ENCODE measurements around the gene TCF7L2. TPM values are rescaled to one million over a fixed set of nuclear protein-coding genes. Genes with fewer than 3 reads are reported as not detected.

Gene TCF7L2
- total and polyA plus RNA-seq, 12 donors: 8.7 to 24.7 (median 14.8) TPM

- H3K4me3 ChIP-seq: no peak overlapping the region
- DNase-seq: no peak
- H3K27me3 ChIP-seq: no peaks in the 10 kb centered on the region
- intact Hi-C loops (cut with DNase I): no loop called here
- no peaks in the 10 kb centered on the region for H3K36me3 ChIP-seq (replicated peaks in 1 of 2)
- no peak overlapping the region for H3K27ac ChIP-seq
- TF ChIP-seq POLR2A (IDR thresholded peaks at IDR 0.05) (no peak), CTCF (IDR thresholded peaks at IDR 0.05) (no peak)
- H3K4me1 ChIP-seq (replicated peaks in 1 of 2): peaks cover 0 to 9% of the 10 kb centered on the region in 2 donors
- no peaks in the 10 kb centered on the region for H3K9me3 ChIP-seq (replicated peaks in 1 of 3)
- WGBS, 4 donors: 91 to 95% (median 93%) methylated on average over 10 of the region's 10 CpGs
Observed at GRCh38 chr10:113140143-113141011, 190.3 kb downstream of the TCF7L2 start.

- Histone ChIP-seq H3K27me3 (no peaks in the 10 kb centered on the region), H3K4me3 (no peak overlapping the region), H3K27ac (no peak overlapping the region), H3K4me1 (replicated peaks in 1 of 2) (peaks cover 0 to 9% of the 10 kb centered on the region in 2 donors), H3K9me3 (replicated peaks in 1 of 3) (no peaks in the 10 kb centered on the region), H3K36me3 (replicated peaks in 1 of 2) (no peaks in the 10 kb centered on the region)
- no peak for DNase-seq
- WGBS, 4 donors: 85 to 92% (median 89%) methylated on average over 22 of the region's 22 CpGs
- intact Hi-C loops (cut with DNase I): no loop called here
- TF ChIP-seq POLR2A (IDR thresholded peaks at IDR 0.05) (no peak), CTCF (IDR thresholded peaks at IDR 0.05) (no peak)
Observed at GRCh38 chr10:113142601-113143362, 192.7 kb downstream of the TCF7L2 start.

- intact Hi-C loops (cut with DNase I): no loop called here
- H3K36me3 ChIP-seq (replicated peaks in 1 of 2): no peaks in the 10 kb centered on the region
- WGBS, 4 donors: 93 to 99% (median 96%) methylated on average over 5 of the region's 5 CpGs
Observed at GRCh38 chr10:113144576-113144975, 194.5 kb downstream of the TCF7L2 start.

More at GRCh38 chr10:113144576-113144975, 194.5 kb downstream of the TCF7L2 start:
- H3K9me3 ChIP-seq (replicated peaks in 1 of 3): no peaks in the 10 kb centered on the region
- H3K4me1 ChIP-seq (replicated peaks in 1 of 2): peaks cover 0 to 1% of the 10 kb centered on the region in 2 donors
- DNase-seq: no peak
- H3K27ac ChIP-seq: no peak overlapping the region
- no peaks in the 10 kb centered on the region for H3K27me3 ChIP-seq
- TF ChIP-seq CTCF (IDR thresholded peaks at IDR 0.05) (no peak), POLR2A (IDR thresholded peaks at IDR 0.05) (no peak)
- no peak overlapping the region for H3K4me3 ChIP-seq

Data from adrenal gland (tissue), 12 donors.